Astrocyte of the cerebellum (primary cell): ENCODE data around the gene LRRC15.

Experiments
- DNase-seq: peaks from one replicate; pipeline ENCODE4 v3.0.0-alpha.2; 2011; ENCODE audit warnings: low read depth
- H3K4me3 ChIP-seq: 2 replicates; pipeline ENCODE4 v1.5.1; 2011; ENCODE audit warnings: mild to moderate bottlenecking, low read depth, low read length, moderate library complexity
- CTCF ChIP-seq: IDR thresholded peaks from 2 replicates; pipeline ENCODE4 v1.5.1; 2012; ENCODE audit warnings: low read length, low read depth, moderate library complexity, mild to moderate bottlenecking; ENCODE audit errors: missing control alignments
- in situ Hi-C: cut with HindIII; loops from 2 replicates; pipeline ENCODE4 v1.10.0; 2017; ENCODE audit warnings: low sequenced_read_pairs

The LRRC15 gene

GRCh38 chr3:194315088-194315964 is 54.2 kb downstream of the LRRC15 start:
- peak; percentile 71 for DNase-seq
- in situ Hi-C loops: loop anchor here (25.0 kb wide), 1 partner anchor 653 kb away; no protein-coding TSS in a partner anchor
- H3K4me3 ChIP-seq: peak overlapping the region; percentile 34
- peak; percentile 80 for TF ChIP-seq CTCF

DNA sequence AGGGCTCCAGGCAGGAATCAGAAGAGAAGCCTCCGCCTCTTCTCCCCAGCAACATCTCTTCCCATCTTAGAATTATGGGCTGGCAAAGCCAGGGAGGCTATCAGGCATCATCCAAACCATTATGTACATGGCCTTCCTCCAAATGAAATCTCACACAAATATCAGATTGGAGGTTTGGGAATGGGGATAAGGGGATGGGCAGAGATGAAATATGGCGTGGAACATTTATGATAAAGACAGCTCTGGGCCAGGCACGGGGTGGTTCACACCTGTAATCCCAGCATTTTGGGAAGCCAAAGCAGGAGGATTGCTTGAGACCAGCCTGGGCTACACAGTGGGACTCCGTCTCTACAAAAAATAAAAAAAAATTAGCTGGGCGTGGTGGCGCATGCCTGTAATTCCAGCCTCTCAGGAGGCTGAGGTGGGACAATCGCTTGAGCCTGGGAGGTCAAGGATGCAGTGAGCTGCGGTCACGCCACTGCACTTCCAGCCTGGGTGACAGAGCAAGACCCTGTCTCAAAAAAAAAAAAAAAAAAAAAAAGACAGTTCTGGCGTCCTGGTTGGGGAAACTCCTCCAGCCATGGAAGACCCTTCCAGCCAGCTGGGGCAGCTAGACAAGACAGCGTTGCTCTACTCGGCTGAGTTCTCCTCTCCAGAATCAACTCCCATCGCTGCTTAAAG is 55.0 kb downstream of the LRRC15 start:
- DNase-seq: no peak
- TF ChIP-seq CTCF: no peak
- in situ Hi-C loops: loop anchor here (25.0 kb wide), 1 partner anchor 652 kb away; no protein-coding TSS in a partner anchor
- H3K4me3 ChIP-seq: no peak overlapping the region

GRCh38 chr3:194313560-194314387 is 55.8 kb downstream of the LRRC15 start:
- DNase-seq: no peak
- in situ Hi-C loops: loop anchor here (25.0 kb wide), 1 partner anchor 651 kb away; no protein-coding TSS in a partner anchor
- no peak for TF ChIP-seq CTCF

DNA sequence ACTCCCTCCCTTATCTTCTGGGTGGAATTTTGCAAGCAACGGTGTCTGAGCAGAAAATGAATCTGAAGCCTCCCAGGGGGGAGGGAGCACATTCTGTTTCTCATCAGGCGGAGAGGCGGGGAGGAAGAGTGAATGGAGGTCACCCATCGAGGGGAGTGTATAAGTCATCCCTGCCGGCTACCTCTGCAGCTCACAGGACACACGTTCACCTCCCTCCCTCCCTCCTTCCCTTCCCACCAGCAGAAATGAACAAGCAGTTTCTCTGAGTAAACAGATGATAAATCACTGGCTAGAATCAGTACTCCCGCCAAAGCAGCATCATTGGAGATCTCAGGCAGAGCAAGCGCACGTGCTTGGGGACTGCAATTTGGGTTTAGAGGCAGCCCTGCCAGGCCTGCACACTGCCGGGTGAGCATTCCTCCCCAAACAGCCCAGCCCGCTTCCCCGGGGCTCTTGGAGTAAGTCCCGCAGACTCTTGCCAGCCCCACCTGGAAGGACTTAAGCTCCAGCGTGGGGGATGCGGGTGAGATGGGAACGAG is 56.7 kb downstream of the LRRC15 start:
- in situ Hi-C loops: loop anchor here (25.0 kb wide), 1 partner anchor 651 kb away; no protein-coding TSS in a partner anchor
- TF ChIP-seq CTCF: no peak
- no peak for DNase-seq
- no peak overlapping the region for H3K4me3 ChIP-seq

More at GRCh38 chr3:194313560-194314387, 55.8 kb downstream of the LRRC15 start:
- no peak overlapping the region for H3K4me3 ChIP-seq

DNA sequence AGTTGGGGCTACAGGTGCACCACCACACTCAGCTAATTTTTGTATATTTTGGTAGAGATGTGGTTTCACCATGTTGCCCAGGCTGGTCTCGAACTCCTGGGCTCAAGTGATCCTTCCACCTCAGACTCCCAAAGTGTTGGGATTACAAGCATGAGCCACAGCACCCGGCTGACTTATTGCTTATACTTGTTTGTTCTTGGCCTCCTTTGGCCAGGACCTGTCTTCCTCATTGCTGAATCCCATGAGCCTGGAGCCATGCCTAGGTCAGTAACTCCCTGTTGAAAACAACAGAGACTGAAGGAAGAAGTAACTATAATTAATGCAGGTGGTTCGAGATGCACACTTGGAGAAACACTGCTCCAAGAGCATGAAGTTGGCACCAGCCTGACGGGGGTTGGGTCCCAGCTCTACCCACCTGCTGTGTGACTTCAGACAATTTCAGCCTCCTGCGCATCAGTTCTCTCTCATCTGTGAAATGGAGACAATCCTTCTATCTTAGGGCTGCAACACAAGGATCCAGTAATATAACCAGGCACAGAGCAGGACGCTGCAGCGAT is 57.3 kb downstream of the LRRC15 start:
- no peak overlapping the region for H3K4me3 ChIP-seq
- no peak for DNase-seq
- TF ChIP-seq CTCF: no peak

More for the DNA sequence above, 57.3 kb downstream of the LRRC15 start:
- in situ Hi-C loops: loop anchor here (25.0 kb wide), 1 partner anchor 650 kb away; no protein-coding TSS in a partner anchor
